HFF-Myc (cell line): ENCODE measurements around the gene ZNF568.

ENCODE experiments used
- DNase-seq: peaks from one replicate; pipeline ENCODE4 v3.0.0-alpha.2; 2011; ENCODE audit warnings: low read depth; ENCODE audit errors: extremely low read depth
- H3K4me3 ChIP-seq: replicated peaks from 2 replicates; pipeline ENCODE4 v1.5.1; 2011; ENCODE audit warnings: low read depth, mild to moderate bottlenecking, control low read depth, low read length
- CTCF ChIP-seq: IDR thresholded peaks from 2 replicates; pipeline ENCODE4 v1.5.1; 2012; ENCODE audit warnings: mild to moderate bottlenecking, low read depth, low read length, control low read depth; ENCODE audit errors: missing control alignments

ZNF568 gene

GRCh38 chr19:36915992-36916830 lies at the start of gene ZNF568, which contains the start of gene ZNF829:
ZNF568 (plus strand) TSS chr19:36916332; CDS start chr19:36922771, 6,439 bp downstream.
ZNF829 (minus strand) TSS chr19:36916291; CDS start chr19:36915167, 1,124 bp downstream.
- peak; percentile 64 for TF ChIP-seq CTCF
- DNase-seq: peak; percentile 48

GRCh38 chr19:36876993-36877938 lies 38.9 kb upstream of the ZNF568 start:
- no peak overlapping the region for H3K4me3 ChIP-seq

More at GRCh38 chr19:36915992-36916830, at the start of gene ZNF568, which contains the start of gene ZNF829:
- peak within 1 kb of the TSS; percentile 63 for H3K4me3 ChIP-seq

GRCh38 chr19:36891768-36892357 lies 24.3 kb upstream of the ZNF568 start:
- no peak for DNase-seq
- TF ChIP-seq CTCF: no peak
- H3K4me3 ChIP-seq: no peak overlapping the region

More at GRCh38 chr19:36876993-36877938, 38.9 kb upstream of the ZNF568 start:
- TF ChIP-seq CTCF: no peak
- DNase-seq: no peak

- TF ChIP-seq CTCF: no peak
- no peak overlapping the region for H3K4me3 ChIP-seq
- DNase-seq: no peak
These were observed 21.2 kb upstream of the ZNF568 start for GRCh38 chr19:36894849-36895383.

GRCh38 chr19:36898422-36898821 lies 17.7 kb upstream of the ZNF568 start:
- H3K4me3 ChIP-seq: no peak overlapping the region
- TF ChIP-seq CTCF: no peak

GRCh38 chr19:36916991-36917390 lies 859 bp downstream of the ZNF568 start:
- peak; percentile 1 for DNase-seq
- H3K4me3 ChIP-seq: peak overlapping the region; percentile 63
- no peak for TF ChIP-seq CTCF

More at GRCh38 chr19:36898422-36898821, 17.7 kb upstream of the ZNF568 start:
- no peak for DNase-seq
